ENCODE results near the gene NAA10. TPM values are rescaled to one million over a fixed set of nuclear protein-coding genes. Genes with fewer than 3 reads are reported as not detected.

Gene NAA10
- total and polyA plus RNA-seq, 2 of the 13 experiments (the other 11 are each of a cell fraction or from before 2014, with no cell fraction given): 49.2 to 51.7 TPM

DNA sequence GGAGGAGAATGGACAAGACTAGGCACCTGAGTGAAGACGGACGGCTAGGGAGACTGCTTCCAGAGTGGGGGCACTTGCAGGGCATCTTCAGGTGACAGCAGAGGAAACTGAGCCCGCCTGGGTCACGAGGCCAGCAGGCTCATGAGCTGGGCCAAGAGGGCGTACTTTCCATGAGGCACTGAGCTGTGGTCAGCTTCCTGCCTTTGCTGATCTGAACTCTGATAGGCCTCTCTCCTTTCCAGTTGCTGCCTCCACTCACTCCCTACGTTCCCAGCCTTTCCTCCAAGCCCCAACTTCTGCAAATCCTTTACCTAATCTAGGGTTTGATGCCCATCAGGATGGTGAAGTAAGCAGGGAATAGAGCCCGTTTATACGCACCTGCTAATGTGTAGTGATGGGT is 47.5 kb downstream of the NAA10 start (continued):
- TF ChIP-seq, protein P1, sequence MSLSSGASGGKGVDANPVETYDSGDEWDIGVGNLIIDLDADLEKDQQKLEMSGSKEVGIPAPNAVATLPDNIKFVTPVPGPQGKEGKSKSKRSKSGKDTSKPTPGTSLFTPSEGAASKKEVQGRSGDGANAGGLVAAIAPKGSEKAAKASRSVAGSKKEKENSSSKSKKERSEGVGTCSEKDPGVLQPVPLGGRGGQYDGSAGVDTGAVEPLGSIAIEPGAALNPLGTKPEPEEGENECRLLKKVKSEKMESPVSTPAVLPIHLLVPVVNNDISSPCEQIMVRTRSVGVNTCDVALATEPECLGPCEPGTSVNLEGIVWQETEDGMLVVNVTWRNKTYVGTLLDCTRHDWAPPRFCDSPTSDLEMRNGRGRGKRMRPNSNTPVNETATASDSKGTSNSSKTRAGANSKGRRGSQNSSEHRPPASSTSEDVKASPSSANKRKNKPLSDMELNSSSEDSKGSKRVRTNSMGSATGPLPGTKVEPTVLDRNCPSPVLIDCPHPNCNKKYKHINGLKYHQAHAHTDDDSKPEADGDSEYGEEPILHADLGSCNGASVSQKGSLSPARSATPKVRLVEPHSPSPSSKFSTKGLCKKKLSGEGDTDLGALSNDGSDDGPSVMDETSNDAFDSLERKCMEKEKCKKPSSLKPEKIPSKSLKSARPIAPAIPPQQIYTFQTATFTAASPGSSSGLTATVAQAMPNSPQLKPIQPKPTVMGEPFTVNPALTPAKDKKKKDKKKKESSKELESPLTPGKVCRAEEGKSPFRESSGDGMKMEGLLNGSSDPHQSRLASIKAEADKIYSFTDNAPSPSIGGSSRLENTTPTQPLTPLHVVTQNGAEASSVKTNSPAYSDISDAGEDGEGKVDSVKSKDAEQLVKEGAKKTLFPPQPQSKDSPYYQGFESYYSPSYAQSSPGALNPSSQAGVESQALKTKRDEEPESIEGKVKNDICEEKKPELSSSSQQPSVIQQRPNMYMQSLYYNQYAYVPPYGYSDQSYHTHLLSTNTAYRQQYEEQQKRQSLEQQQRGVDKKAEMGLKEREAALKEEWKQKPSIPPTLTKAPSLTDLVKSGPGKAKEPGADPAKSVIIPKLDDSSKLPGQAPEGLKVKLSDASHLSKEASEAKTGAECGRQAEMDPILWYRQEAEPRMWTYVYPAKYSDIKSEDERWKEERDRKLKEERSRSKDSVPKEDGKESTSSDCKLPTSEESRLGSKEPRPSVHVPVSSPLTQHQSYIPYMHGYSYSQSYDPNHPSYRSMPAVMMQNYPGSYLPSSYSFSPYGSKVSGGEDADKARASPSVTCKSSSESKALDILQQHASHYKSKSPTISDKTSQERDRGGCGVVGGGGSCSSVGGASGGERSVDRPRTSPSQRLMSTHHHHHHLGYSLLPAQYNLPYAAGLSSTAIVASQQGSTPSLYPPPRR (CRISPR knock-in tag; IDR thresholded peaks at IDR 0.05; ENCODE audit: borderline replicate concordance): no peak
- TF ChIP-seq SMYD3 (CRISPR knock-in tag; IDR thresholded peaks at IDR 0.05) (no peak), MED1 (CRISPR knock-in tag; IDR thresholded peaks at IDR 0.05) (no peak), KAT2B (IDR thresholded peaks at IDR 0.05; ENCODE audit: borderline replicate concordance, low read depth, low read length) (no peak)

GRCh38 chrX:153886915-153887314 is 47.9 kb downstream of the NAA10 start:
- Histone ChIP-seq H3K36me3 (replicated peaks in 1 of 2; ENCODE audit: control insufficient read depth in 1 of 2, insufficient read depth in 2 of 2, low read length in 2 of 2) (no peaks in the 10 kb centered on the region), H3K27ac (ENCODE audit: extremely low read length, insufficient read depth, low read length) (no peak overlapping the region), H2AFZ (ENCODE audit: low read length) (no peak overlapping the region), H3K4me1 (ENCODE audit: insufficient read depth, low read length) (peaks cover 12% of the 10 kb centered on the region), H3K79me2 (ENCODE audit: insufficient read depth, low read length) (no peaks in the 10 kb centered on the region), H3K27me3 (ENCODE audit: control insufficient read depth in 1 of 2, insufficient read depth in 2 of 2, low read length in 2 of 2) (peaks cover 0 to 19% of the 10 kb centered on the region in 2 experiments; a peak in 3 of 5 replicates), H4K20me1 (ENCODE audit: insufficient read depth, low read length) (no peaks in the 10 kb centered on the region), H3K4me3 (replicated peaks in 1 of 3; ENCODE audit: insufficient read depth in 1 of 3, low read depth in 2 of 3, low read length in 3 of 3) (no peak overlapping the region), H3K9me3 (ENCODE audit: low read length) (no peaks in the 10 kb centered on the region), H3K4me2 (ENCODE audit: low read depth, low read length) (no peak overlapping the region), H3K9ac (ENCODE audit: insufficient read depth, low read depth, low read length) (no peak overlapping the region)
- no peak for ATAC-seq
- ChIA-PET POLR2A (interaction anchor here (0.6 kb wide), 1 partner anchor 1226 kb away, joined by 4 read pairs; no protein-coding TSS in a partner anchor), CTCF (ENCODE audit: low intra/inter-chr PET ratio, low total read pairs) (no interaction called here)
- no peak for DNase-seq (ENCODE audit: low spot score)
- in situ Hi-C loops (cut with HindIII; ENCODE audit: extremely low pct_ligation_motif_present, low pct_unique_long_range_greater_than_20kb): no loop called here
- intact Hi-C loops (cut with micrococcal nuclease; ENCODE audit: unreplicated experiment): no loop called here
- FAIRE-seq: no peak
- 46% methylated on average over 5 of the region's 13 CpGs for WGBS (ENCODE audit: low lambda C conversion rate)
- no peak for TF ChIP-seq ZNF362 (CRISPR knock-in tag; IDR thresholded peaks at IDR 0.05; ENCODE audit: borderline replicate concordance)
- no peak for TF ChIP-seq ZNF850 (CRISPR knock-in tag; conservative IDR thresholded peaks at IDR 0.05)
- BruUV-seq (replicated peaks): no TSS peak
